ENCODE measurements around the gene MTHFSD.

The MTHFSD gene

DNA sequence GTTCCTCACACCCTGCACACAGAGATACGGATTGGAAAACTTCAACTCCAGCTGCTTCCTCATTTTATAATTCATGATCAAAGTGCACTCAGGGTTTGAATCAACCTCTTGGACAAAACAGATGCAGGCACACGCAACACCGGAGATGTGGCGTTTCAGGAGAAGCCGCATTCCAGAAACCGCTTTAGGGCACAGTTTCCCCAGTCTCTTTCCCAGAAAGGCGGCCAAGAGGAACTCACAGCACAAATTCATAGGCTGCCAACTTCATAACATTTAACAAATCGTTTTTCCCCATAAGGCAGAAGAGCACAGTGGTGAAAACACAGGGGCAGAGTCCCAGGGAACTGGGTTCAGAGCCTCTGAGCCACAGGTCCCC, 8.4 kb downstream of the MTHFSD start:
- no peak for DNase-seq

DNA sequence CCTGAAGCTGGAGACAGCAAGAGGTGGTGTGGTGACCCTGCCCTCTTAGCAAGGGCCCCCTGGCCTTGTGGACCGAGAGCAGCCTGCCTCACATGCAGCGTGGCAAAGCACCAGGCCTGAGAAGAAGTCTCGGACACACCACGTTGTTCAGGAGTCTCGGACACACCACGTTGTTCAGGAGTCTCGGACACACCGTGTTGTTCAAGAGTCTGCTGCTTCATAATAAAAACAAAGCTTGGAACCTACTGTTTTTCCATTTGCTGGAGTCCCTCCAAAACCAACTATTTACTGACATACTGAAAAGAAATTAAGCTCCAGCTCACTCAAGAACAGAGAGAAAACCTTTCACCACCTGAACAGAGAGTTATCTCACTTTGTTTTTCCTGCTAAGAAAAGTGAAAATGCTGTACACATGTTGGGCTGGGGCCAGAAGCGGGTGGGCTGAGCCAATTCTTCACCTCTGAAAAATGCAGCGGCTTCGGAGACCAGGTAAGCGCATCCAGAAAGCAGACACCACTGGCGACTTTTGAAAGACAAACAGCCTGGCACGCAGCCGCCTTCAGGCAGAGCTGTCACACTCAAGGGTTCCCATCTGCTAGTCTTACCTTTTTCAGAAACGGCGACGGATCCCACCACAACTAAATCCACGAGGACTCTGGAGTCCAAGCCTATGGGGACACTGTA, 8.9 kb downstream of the MTHFSD start:
- DNase-seq = no peak

DNA sequence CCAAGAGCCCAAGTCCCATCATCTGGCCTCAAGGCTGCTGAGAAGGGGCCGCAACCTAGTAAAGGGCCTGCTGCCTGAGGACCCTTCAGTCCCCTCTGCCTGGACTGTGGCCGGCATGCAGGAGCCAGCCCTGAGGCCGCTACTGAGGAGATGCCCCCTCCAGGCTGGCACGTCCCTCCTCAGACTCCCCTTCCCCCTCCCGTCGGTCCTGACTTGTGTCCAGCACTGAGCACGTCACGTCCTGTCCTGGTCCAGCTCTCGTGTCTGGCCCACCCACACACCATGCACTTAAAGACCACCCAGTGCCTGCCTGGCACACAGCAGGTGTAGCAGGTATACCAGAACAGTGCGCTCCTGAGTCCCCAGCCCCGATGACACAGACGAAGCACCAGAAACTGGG, 9.6 kb downstream of the MTHFSD start:
- no peak for DNase-seq

DNA sequence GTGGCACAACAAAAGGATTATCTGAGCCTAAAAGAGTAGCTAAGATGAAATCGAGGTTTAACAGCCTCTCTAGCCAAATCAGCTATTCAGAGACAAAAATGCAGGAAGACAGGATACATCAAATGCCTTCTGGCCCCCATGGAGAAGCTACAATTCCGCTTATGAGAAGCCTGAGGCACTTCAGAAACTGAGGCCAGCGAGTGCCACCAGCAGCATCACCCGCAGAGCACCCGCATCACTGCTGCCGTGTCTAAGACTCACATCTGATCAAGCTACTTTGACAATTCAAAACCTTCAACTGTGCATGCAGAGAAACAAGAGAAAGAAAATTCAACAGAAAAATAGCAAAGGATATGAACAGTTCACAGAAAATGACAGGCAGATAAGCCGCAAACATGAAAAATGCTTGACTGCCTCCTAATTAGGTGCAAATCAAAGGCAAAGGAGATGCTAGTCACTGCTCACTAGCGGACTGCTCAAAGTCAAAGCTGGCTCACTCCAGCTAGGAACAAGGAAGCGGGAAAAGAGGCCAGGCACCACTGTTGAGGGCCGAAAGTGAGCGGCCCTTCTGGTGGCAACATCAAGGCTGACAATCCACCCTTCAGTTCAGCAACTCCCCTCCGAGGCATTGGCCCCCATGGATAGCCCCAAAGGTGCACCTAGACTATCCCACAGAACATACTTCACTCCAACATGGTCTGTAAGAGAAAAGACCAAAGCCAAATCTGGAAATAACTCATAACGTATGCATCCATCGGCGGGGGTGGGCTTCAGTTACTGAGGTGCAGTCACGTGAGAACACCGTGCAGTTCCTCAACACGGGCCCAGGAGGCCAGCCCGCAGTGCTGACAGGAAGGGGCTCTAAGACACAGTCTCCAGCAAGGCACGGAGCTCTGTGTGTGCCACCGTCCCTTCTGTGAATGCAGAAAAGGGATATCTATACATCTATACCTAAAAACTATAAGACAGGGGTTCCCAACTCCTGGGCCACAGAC, 12.0 kb downstream of the MTHFSD start:
- no peak for DNase-seq

DNA sequence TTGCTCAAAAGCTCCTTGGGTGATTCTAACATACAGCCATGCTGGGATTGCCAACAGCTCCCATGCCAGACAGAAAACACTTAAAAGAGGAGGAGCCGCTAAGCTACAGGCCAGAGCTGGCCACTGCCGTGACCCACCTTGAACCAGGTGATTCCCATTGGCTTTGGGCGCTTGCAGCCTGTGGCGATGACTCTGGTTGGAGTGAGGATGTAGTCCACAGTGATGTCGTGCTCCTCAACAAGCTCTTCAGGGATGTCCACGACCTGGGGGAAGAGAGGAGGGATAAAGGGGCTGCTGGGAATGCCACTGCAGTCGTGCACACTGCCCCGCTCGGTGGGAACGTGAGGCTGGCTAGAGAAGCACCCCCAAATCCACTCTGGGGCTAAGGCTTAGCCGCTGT, 13.5 kb downstream of the MTHFSD start:
- no peak for DNase-seq

DNA sequence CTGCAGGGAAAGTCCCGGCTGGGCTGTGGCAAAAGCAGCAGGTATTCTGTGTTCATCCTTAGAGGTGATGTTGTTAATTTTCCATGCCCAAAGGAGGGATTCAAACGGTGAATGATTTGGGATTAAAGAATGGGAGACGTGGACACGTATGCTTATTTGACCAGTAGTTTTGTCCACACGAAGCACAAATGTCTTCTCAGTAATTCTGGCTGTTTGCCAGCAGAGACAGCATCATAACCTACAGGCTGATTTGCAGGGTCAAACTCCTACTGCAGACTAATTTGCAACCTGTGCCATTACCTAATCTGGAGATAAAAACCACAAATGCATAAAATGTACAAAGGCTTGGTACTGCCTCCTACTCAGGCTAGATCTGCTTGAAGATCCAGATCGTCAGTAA, 14.1 kb downstream of the MTHFSD start:
- no peak for DNase-seq

DNA sequence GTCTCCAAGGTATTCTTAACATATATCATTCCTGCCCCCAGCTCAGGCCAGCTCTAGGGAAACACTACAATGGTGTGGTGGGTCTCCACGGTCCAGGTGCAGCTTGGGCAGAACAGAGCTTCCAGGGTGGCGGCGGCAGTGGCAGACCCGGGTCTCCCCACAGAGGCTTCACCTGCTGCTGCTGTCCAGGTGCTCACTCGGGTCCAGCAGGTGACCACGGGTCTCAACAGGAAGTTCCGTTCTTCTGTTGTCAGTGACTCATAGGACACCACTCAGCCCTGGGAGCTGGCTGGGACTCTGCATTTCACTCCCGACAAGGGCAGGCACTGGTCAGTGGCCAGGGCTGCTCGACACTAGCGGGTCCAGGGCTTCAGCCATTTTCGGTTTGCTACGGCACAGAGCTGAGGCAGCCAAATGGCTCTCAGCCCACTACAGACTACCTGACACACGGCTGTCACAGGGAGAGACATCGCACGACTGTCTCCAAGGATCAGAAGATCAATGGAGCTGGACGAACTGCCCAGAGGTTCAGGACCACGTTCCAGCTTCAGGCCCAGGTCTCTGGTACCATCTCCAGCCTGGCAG, 16.7 kb downstream of the MTHFSD start:
- DNase-seq = no peak

DNA sequence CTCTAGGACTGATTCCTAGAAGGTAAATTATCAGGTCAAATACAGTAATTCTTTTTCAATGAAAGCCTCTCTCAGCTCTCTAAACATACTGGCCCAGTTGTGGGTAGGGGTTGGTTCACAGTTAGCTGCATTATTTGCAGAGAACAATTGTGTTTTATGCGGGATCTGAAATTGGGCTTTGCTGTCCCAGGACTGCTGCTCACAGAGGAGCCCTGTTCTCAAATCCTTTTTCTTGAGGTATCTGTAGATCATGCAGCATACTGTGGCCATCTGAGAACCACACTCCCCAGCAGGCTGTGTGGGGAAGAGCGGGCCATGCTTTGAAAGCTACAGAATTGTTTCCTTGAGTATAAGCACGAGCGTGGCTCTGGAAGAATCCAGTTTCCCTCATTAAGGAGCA, 17.5 kb downstream of the MTHFSD start:
- no peak for DNase-seq

DNA sequence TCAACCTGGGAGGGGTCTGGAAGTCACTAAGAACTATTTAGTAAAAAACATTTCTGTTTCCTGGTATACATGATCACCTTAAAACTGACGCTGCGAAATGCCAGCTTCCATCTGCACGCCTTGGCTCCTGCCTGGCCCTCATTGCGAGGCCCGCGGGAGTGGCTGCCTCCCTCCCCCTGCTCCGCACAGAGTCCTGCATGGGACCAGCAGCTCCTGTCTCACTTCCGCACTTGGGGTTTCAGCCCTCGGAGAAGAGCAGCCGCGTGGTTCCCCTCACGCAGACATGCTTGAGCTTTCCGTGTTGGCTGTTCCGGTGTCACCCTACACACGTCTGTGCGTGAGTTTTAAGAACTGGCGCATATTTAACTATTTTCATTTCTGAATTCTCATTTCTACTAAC, 18.4 kb downstream of the MTHFSD start:
- no peak for DNase-seq

DNA sequence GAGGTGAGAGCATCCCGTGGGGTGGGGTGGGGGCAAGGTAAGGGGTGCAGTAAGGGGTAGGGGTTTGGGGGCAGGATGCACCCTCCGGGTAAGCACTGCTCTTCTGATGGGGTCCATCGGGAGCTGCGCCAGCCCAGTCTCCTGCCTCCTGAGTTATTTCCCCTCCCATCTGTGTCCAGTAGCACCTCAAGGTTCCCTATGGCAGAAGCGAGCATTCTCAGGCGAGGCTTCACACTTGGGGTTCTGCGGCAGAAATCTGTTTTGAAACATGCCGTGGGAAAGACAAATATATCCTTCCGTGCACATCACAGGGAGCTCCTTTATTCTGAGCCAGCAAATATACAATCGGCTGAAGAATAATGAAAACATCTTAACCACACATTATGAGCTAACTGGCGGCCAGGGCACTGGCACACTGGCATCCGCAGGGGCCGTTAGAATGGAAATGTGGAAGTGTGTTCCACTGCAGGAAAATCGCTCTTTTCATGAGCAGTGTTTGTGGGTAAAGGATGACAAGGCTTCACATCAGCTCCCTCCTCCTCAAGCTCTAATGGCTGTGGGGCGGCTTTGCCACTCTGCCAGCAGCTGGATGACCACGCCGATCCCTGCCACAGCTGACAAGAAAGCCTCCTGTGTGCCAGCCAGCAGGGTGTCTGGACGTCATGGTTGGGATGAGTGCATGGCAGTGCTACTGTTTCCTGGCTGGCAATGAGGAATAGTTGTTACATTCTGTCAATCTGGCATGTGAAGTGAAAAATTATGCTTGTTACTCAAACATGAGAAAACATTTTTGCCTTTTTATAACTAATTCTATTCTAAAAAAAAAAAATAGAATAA, 20.0 kb downstream of the MTHFSD start:
- DNase-seq = no peak

DNA sequence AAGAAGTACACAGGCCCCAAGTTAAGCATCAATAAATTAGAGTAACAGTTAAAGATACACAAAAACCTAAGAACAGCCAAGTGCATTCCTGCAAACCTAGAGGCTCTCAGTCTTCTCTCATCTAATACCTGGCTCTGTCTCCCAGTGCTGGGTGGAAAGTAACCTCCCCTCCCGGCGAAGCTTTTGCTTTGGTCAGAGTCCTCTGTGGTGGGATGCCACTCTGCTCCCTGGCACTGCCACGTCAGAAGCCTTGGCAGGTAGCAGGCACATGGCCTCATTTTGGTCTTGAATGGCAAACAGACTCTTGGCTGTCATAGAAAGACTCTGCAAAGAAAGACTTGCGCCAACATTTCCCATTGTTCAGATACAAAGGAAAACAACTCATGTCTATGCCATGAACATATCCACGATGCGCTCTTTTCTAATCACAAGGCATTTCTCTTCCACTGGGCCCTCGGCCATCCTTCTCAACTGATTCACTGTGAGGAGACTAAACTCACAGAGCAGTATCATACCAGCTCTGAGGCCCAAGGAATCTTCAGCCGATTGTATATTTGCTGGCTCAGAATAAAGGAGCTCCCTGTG, 21.2 kb downstream of the MTHFSD start:
- DNase-seq = no peak

DNA sequence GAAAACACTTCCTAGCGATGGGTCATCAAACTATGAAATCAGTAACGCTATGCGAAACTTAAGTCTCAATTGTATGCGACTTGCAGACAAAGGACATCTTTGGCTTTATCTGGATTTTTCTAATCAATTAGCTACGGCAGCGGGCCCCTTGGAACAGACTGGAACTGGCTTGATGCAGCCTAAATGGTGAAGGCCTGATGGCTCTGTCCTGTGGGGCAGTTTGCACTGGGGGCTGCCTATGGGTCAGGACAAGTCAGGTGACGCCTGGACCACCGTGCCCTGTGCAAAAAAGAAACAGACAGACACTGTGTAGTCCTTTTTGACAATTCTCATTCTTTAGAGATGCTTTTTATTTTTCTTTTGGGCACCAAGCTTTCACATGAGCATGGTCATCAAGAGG, 22.0 kb downstream of the MTHFSD start:
- no peak for DNase-seq

DNA sequence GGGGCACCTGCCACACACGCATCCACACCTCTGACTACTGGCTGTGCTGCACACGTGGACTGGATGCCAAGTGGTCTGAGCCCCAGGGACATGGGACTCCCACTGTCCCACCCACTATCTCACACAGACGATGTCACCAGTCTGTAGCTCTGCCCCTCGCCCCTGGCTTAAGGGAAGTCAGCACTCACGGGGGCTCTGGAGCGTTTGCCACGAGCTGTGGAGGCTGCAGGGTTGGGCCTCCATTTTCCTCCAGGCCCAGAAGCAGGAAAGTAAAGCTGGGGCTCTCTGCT, 22.6 kb downstream of the MTHFSD start:
- DNase-seq = no peak

DNA sequence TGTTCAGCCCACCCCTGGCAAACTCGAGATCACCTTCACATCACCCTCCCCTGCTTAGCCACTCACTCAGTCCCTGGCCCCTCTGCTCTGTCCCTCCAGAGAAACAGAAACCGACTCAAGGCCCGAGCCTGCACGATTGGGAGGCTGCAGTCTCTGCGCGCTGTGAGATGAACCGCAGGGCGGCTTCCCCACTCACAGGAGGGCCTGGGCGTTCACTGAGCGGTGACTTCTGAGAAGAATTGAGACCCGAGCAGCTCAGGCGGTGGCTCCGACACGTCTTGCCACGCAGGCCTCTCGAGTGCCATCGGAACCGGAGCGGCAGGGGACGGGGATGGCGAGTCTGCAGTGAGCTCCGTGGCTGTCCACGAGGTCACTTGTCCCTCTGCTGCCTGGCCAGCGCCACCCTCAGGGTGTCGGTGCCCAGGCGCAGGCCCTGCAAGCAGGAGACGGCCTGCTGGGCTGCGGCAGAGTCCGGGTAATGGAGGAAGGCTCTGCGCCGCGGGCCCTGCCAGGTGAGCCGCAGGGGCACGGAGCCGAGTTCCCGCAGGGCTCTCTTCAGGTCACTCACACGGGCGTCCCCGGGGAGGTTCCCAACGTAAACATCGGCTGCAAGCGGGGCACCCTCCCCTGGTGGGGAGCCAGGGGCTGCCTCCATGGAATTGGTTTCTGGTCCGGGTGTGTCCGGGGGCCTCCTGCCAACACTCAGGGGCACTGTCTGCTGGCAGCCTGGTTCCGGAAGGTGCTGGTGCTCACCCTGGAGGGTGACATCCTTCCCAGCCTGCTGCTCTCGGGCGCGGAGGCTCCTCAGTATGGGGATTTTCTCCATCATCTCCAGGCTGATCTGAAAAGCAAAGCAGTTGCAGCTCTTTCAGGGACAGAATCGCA, 23.2 kb downstream of the MTHFSD start:
- no peak for DNase-seq

DNA sequence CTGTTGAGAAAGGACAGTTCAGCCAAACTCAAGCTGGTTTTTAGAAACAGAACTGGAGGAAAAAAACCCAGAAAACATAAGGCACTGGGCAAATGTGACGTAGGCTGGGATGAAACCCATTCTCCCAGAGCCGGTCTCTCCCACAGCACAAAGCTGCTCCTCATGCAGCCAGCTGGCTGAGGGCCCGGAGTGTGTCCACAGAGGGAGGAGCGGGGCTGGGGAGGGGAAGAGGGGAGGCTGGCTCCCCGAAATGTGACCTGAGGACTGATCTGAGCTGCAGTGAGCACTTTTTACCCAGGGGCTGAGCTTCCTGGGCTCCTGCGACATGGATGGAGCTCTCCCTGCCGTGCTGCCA, 23.9 kb downstream of the MTHFSD start:
- DNase-seq = no peak

DNA sequence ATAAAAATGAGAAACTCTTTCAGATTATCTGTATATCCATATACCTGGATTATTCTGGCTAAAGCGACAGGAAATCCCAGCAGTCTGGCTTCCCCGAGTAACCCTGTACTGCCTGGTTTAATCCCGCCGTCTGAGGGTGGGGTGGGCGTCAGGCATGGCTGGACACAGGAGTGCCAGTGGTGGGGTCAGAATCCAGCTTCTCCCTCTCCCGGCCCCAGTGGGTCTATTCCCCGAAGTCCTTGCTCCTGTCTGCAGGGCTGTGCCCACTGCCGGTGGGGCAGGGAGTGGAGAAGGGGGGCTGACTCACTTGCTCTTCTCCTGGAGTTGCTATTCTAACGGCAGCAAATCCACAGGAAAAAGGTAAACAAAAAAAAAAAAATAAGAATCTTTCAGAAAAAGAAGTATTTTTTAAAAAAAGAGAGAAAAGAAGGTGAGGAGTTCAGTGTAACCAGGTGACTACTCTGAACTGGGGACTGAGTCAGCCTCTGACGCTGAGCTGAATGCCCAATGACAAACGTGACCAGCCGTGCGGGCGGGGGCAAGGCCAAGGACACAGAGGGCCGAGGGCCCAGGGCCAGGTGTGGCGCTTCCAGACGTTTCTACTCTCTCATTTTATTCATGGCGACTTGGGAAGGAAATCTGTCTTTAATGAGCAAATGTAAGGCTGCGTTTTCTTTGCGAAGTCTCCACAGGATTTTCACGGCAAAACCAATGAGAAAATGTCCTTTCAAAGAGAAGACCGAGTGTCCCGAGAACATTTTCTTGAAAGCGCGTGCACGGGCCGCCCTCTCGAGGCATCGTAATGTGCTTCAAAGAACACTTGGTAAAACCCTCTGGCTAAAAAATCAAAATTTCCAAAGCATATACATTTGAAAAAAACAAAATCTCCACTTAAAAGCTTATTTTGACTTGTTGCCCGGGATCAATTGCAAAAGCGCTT, 24.5 kb downstream of the MTHFSD start:
- no peak for DNase-seq

DNA sequence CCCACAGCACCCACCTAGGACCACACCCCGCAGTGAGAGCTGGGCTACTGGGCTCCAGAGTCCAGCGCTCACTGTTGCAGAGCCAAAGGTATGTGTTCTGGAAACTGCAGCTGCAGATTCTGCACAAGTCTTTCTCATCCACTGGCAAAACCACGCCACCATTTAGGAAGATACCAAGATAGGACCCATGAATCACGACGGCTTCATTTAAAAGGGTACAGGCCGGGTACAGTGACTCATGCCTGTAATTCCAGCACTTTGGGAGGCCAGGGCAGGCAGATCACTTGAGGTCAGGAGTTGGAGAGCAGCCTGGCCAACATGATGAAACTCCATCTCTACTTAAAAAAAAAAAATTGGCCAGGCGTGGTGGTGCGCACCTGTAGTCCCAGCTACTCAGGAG, 25.9 kb downstream of the MTHFSD start:
- no peak for DNase-seq

DNA sequence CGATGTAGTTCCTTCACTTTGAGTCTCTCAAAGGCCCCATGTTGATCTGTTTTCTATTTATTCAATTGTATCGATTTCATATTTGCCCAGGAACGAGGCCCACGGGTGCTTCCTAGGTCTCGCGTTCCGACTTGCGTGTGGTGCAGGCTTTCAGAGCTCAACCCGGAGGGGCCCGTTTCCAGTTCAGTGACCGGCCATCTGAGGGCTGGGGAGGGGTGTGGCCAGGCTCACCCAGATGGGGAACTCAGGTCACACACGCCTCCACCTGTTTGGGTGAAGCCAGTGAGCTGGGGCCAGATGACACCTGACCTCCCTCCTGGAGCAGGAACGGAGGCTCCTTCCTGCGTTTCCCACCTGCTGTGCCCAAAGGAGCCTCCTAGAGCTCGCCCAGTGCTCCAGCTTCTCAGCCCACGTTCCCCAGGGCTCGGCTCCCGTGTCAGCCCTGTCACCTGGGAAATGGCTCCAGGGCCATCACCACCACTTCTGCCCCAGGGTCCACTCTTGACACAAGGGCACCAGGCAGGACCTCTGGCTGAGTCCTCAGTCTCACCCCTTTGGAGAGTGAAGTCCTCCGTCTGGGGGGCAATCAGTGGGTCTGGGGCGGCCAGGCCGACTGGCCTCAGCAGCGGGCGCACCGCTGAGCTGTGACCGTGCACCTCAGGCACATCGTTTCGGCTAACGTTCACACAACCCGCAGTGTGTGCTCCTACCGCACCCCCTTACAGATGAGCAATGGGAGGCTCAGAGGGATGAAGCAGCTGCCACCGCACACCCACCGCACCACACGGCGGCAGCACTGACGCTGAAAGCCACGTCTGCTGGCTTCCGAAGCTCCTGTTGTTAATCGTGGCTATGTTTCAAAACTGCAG, 26.7 kb downstream of the MTHFSD start:
- DNase-seq = no peak

DNA sequence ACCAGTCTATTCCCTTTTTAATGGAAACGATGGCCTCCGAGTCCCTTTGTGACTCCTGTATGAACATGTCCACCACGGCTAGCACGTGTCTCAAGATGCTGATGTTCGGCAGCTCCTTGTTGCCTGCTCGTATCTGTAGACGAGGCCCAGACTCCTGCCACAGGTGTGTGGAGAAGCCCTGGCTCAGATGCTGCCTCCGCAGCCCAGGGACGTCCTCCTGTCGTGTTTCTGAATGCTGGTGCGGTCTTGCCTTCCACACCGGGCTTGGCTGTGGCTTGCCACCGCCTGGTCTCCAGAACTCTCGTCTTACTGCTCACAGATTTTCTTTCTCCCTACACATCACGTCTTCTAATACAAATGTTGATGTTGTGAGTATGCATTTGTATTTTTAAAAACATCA, 27.7 kb downstream of the MTHFSD start:
- no peak for DNase-seq

DNA sequence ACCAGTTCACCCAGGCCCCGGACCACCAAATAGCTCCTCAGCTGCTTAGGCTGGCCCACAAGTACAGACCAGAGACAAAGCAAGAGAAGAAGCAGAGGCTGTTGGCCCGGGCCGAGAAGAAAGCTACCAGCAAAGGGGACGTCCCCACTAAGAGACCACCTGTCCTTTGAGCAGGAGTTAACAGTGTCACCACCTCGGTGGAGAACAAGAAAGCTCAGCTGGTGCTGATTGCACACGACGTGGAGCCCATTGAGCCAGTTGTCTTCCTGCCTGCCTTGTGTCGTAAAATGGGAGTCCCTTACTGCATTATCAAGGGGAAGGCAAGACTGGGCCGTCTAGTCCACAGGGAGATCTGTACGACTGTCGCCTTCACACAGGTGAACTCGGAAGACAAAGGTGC, 29.3 kb downstream of the MTHFSD start:
- DNase-seq = no peak

Data from effector CD8-positive, alpha-beta T cell (primary cell).